Kidney epithelial cell (primary cell): ENCODE results near the gene DNAI2. TPM values are rescaled to one million over a fixed set of nuclear protein-coding genes. Genes with fewer than 3 reads are reported as not detected.

Source experiments
- DNase-seq: peaks from one replicate; pipeline ENCODE4 v3.0.0-alpha.2; 2010; ENCODE audit warnings: low read depth
- H3K27me3 ChIP-seq: 2 replicates; pipeline ENCODE4 v1.6.0; 2011; ENCODE audit warnings: low read length; ENCODE audit not compliant: control insufficient read depth, insufficient read depth
- H3K36me3 ChIP-seq: 2 replicates; pipeline ENCODE4 v1.5.1; 2011; ENCODE audit warnings: low read length; ENCODE audit not compliant: control insufficient read depth, insufficient read depth
- H3K4me3 ChIP-seq: 2 replicates; pipeline ENCODE4 v1.5.1; 2011; ENCODE audit warnings: low read depth, mild to moderate bottlenecking, control low read depth, low read length
- CTCF ChIP-seq: IDR thresholded peaks from 2 replicates; pipeline ENCODE4 v1.5.1; 2011; ENCODE audit warnings: mild to moderate bottlenecking, moderate library complexity, low read length, control low read depth, inconsistent platforms; ENCODE audit not compliant: insufficient read depth, poor library complexity, severe bottlenecking
- total RNA-seq: library from RNA; depleted of rRNA; stranded (reverse); fragments of >200 nt; gene quantifications from 2 replicates; pipeline ENCODE4 v1.2.3, GENCODE V29; 2015

The DNAI2 gene
- total RNA-seq, 1 donor from 2014 or later: not detected

- Histone ChIP-seq H3K27me3 (peaks cover 51% of the 10 kb centered on the region), H3K4me3 (no peak overlapping the region), H3K36me3 (no peaks in the 10 kb centered on the region)
- TF ChIP-seq CTCF: no peak
- no peak for DNase-seq
Measured at GRCh38 chr17:74347646-74348045, 73.6 kb downstream of the DNAI2 start.

DNA sequence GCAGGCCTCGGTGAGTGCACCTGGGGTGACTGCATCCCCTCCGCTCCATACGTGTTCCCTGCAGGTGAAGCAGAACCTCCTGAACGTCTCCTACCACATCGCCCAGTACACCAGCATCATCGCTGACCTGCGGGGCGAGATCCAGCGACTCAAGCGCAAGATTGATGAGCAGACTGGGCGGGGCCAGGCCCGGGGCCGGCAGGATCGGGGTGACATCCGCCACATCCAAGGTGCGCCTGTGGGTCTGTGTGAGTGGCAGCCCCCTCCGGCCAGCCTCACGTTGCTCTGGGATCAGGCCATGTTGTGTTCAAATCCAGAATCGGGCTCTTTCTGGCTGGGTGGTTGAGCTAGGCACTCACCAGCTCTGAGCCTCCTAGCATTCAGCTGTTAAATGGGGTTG is 75.1 kb downstream of the DNAI2 start:
- TF ChIP-seq CTCF: no peak
- no peak for DNase-seq
- Histone ChIP-seq H3K4me3 (no peak overlapping the region), H3K36me3 (no peaks in the 10 kb centered on the region), H3K27me3 (peaks cover 51% of the 10 kb centered on the region)

GRCh38 chr17:74350486-74350885 is 76.5 kb downstream of the DNAI2 start:
- H3K27me3 ChIP-seq: peaks cover 51% of the 10 kb centered on the region
- DNase-seq: no peak
- TF ChIP-seq CTCF: no peak
- H3K36me3 ChIP-seq: no peaks in the 10 kb centered on the region
- no peak overlapping the region for H3K4me3 ChIP-seq

- no peaks in the 10 kb centered on the region for H3K36me3 ChIP-seq
- H3K4me3 ChIP-seq: no peak overlapping the region
- peaks cover 60% of the 10 kb centered on the region for H3K27me3 ChIP-seq
- no peak for TF ChIP-seq CTCF
- DNase-seq: no peak
Measured at GRCh38 chr17:74351552-74352210, 77.6 kb downstream of the DNAI2 start.

DNA sequence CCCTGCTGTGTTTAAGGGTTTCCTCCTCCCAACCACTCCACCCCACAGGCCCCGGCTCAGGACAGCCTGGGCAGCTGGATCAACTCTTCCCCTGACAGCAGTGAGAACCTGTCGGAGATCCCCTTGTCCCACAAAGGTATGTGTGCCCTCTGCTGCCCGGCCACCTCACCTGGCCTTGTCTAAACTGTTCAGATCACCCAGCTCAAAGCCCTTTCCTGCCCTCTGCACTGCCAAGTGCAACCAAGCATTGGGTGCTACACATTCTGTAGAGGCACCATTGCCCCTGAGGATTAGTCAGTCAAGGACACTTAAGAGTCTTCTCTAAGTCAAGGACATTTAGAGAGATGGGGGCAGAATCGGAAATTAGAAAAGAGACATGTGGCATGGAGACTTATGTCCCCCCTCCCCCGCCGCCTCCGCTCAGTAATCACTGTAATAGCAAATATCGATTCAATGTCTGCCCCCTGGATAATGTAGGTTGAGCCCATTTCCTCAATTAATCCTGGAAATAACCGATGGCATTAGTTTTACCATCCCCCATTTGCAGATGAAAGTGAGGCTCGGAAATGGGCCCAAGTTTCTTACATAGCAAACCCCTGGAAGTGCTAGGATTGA is 79.5 kb downstream of the DNAI2 start:
- Histone ChIP-seq H3K36me3 (no peaks in the 10 kb centered on the region), H3K4me3 (no peak overlapping the region), H3K27me3 (peaks cover 76% of the 10 kb centered on the region)
- DNase-seq: no peak
- no peak for TF ChIP-seq CTCF

- DNase-seq: no peak
- H3K4me3 ChIP-seq: no peak overlapping the region
- peaks cover 73% of the 10 kb centered on the region for H3K27me3 ChIP-seq
- H3K36me3 ChIP-seq: no peaks in the 10 kb centered on the region
- TF ChIP-seq CTCF: peak; percentile 61
Measured at GRCh38 chr17:74354123-74354522, 80.1 kb downstream of the DNAI2 start.
